GM21619 (cell line): ENCODE data around the gene HAS3.
"Not testable (repeated sequence)": the region's sequence is repeated elsewhere in the genome, so short reads cannot be mapped to it uniquely, and the experiment has no call there.

Source experiments
- ATAC-seq: cut with Tn5 transposase; IDR thresholded peaks from one replicate; pipeline ENCODE4 v1.9.1; 2021; ENCODE audit not compliant: unreplicated experiment

The HAS3 gene

DNA sequence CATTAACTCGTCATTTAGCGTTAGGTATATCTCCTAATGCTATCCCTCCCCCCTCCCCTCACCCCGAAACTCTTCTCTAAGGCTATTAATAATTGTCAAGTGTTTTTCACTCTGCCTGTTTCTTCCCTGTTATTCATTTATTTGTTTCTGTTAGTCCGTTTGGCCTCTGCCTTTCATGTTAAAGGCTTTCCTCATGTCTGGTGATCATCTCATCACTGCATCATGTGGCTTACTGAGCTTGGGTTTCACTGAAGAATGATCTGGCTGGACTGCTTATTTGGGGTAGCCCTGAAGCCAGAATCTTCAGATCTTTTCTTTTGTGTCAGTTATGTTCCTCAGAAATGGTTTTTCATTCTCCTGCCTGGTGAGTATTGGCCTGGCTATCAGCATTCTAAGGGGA lies 36.5 kb downstream of the HAS3 start:
- ATAC-seq = no peak

DNA sequence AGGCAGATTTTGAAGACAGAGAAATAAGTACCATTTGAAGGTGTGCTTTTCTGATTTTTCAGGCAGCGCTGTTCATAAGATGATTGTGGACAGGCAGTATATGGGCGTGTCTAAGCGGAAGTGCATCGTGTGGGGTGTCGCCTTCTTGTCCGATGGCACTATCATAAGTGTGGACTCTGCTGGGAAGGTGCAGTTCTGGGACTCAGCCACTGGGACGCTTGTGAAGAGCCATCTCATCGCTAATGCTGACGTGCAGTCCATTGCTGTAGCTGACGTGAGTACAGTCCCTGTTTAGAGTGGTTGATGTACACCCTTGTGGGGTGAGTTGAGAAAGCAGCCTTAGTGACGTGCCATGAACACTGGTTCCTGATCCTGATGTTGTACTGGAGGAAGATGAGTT lies 37.7 kb downstream of the HAS3 start:
- ATAC-seq = no peak

DNA sequence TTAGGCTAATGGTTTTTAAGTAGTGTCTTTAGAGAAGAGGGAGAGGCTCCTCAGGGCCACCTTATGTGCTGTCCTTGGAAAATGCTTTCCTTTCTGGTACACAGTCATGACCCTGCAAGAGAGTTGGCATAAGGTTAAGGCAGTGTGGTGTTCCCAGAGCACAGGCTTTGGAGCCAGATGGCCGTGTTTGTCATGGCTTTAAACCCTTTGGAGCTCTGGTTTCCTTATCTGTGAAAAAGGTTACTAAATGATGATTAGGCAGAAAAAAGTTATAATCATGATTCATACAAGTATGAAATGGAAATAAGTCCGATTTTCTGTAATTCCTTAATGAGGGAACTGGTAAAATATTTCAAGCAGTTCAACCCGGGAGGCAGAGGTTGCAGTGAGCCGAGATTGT lies 40.2 kb downstream of the HAS3 start:
- no peak for ATAC-seq

DNA sequence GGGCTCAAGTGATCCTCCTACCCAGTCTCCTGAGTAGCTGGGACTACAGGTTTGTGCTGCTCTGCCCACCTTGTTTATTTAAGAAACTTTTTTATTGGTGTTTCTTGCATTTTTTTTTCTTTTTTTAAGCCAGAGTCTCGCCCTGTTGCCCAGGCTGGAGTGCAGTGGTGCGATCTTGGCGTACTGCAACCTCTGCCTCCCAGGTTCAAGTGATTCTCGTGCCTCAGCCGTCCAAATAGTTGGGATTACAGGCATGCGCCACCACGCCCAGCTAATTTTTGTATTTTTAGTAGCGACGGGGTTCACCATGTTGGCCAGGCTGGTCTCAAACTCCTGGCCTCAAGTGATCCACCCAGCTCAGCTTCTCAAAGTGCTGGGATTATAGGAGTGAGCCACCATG lies 44.2 kb downstream of the HAS3 start:
- not testable (repeated sequence) for ATAC-seq

DNA sequence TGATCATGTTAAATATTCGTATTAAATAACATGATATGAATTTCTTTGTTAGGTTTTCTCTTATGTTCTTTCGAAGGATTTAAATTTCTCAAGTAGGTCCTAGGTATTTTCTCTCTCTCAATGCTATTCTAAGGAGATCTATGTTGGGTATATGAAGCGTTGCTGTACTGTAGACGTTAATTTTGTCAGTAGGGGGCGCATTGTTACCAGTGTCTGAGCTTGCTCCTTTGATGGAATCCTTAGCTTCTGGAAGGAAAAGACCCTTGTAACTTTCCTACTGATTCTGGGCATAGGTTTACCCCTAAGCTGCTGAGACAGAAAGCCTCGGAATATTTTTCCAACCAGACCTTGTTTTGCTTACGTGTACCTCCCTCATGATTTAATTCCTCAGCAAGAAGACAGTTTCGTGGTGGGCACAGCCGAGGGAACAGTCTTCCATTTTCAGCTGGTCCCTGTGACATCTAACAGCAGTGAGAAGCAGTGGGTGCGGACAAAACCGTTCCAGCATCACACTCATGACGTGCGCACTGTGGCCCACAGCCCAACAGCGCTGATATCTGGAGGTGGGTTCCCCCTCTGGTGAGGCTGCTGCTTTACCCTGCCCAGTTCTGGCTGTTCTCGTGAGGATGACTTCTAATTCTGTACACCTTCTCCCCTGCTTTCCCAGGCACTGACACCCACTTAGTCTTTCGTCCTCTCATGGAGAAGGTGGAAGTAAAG lies 44.9 kb downstream of the HAS3 start:
- no peak for ATAC-seq

DNA sequence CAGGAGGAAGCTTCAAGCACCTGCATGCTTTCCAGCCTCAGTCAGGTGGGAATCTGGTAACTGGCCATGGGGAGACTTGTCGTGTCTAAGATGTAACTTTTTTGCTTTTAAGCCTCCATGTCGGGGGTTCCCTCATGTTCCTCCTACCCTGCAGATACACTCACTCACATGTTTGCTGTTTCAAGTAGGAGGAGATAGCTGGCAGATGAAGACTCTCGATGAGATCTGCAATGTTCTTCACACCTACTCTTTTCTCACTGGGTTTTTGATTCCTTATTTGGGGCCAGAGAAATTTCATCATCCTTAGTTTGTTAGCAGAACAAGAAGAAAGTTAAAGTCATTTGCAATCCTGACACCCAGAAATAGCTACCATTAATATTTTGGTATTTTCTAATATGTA lies 51.7 kb downstream of the HAS3 start:
- no peak for ATAC-seq

DNA sequence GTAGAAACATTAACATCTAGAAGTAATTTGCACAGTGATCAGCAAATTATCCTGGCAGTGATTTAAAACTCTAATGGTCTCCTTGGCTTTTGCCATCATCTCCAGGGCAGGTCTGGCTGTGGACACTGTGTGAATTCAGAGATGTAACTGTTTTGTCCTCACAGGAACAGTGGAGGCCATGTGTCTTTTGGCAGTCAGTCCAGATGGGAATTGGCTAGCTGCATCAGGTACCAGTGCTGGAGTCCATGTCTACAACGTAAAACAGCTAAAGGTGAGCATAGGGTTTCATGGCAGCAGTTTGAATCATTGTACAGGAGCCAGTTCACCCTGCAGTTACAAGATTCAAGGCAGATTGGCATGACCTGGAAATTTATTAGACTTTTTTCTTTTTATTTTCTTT lies 54.7 kb downstream of the HAS3 start:
- ATAC-seq = no peak

DNA sequence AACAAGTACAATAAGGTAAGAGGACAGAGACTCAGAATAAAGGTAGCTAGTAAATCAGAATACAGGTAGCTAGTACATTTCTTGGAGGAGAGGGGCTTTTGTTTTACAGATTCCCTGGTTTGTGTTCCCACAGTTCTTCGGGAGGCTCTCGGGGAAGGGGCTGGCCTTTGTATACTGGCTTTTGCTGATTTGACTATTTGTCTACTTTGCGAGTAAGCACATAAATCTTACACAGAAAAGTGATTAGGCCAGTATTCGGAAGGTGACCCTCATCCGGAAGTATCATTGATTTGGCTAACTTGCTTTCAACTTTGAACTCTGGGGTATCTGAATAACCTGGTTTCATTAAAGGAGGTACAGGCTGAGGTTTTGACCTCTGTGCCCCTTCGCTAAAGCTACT lies 60.1 kb downstream of the HAS3 start:
- no peak for ATAC-seq

DNA sequence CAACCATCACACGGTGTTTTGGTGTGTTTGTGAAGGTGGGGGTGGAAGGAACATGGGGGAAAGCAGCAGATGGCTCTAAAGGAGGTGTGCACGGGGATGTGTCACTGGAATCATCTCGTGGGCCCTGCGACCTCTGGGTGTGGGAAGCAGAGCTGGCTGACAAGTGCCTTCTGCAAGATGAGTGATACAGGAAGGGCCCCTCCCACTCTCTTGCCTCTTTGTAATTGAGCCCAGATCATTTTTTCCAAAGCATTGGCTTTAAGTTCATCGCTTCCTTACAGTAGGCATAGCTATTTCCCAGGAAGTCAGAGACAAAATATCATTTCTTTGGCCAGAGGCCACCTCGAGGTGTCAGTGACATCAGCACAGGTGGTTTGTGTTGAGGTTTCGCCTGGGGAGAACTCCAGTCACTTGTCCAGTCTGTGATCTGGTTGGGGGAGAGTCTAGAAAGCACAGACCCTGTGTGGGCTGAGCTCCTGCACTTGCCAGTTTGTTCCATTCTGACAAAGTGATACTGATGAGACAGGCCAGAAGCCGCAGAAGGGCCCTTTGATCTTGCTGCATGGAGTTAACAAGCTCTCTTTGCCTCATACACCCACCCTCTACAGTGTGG lies 60.9 kb downstream of the HAS3 start:
- ATAC-seq = no peak

DNA sequence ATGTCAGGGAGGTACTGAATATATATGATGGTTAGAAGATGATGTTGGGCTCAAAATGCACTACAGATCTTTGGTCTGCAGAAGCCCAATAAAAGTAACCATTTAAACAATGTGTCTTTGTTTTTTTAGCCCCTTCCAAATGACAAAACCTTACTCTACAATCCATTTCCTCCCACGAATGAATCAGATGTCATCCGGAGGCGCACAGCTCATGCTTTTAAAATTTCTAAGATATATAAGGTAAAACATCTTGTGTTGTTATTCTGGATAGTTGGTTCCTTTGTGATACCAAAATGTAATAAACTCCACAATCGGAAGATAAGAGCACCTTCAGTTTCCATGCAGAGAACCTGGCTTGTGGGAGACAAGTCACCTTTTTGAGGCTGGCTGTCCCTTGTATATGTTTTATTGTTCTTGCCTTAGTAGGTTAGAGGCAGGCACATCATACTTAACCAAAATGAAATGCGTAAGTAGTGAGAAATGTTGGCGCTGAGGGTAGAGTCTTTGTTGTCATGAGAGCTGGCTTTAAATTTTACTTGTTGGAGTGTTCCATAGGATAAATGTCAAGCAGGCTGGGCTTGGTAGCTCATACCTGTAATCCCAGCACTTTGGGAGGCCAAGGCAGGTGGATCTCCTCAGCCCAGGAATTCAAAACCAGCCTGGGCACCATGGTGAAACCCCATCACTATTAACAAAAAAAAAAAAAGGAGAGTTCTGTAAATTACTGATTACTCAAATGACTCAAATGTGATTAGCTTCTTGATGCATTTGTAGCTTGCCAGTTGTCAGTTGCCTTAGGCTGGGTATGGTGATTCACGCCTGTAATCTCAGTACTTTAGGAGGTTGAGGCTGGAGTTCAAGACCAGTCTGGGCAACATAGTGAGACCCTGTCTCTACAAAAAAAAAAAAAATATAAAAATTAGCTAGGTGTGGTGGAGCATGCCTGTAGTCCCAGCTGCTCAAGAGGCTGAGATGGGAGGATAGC lies 61.8 kb downstream of the HAS3 start:
- no peak for ATAC-seq
